Fibroblast of pulmonary artery (primary cell): ENCODE data around the gene MBD2.
"Not testable (repeated sequence)": the region's sequence is repeated elsewhere in the genome, so short reads cannot be mapped to it uniquely, and the experiment has no call there.

Experiments
- DNase-seq: peaks from one replicate; pipeline ENCODE4 v3.0.0-alpha.2; 2010; ENCODE audit warnings: low read depth
- H3K4me3 ChIP-seq: replicated peaks from 2 replicates; pipeline ENCODE4 v1.5.1; 2011; ENCODE audit warnings: low read depth, mild to moderate bottlenecking, control low read depth, low read length, moderate library complexity
- TF ChIP-seq, protein P1 (sequence below): IDR thresholded peaks from 2 replicates; pipeline ENCODE4 v1.5.1; 2011; ENCODE audit warnings: mild to moderate bottlenecking, control low read depth, low read length, inconsistent platforms; ENCODE audit errors: missing control alignments

MBD2 gene

DNA sequence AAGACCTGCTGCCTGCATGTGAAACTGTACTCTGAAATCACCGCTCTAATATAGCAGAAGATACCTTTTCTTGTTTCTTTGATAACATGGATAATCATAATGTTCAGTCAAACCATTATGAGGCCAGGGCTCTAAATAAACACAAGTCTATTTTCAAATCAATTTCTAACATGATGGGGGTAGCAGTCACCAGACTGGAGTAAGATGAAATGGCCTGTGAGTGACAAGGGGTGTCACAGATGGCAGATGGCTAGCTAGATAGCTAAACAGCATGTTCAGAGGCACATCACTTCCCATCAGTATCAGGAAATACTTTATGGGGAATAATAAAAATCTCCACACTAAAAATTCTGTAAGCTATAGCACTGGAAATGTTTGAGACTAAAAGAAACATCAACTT lies 14.0 kb downstream of the MBD2 start:
- TF ChIP-seq, protein P1, sequence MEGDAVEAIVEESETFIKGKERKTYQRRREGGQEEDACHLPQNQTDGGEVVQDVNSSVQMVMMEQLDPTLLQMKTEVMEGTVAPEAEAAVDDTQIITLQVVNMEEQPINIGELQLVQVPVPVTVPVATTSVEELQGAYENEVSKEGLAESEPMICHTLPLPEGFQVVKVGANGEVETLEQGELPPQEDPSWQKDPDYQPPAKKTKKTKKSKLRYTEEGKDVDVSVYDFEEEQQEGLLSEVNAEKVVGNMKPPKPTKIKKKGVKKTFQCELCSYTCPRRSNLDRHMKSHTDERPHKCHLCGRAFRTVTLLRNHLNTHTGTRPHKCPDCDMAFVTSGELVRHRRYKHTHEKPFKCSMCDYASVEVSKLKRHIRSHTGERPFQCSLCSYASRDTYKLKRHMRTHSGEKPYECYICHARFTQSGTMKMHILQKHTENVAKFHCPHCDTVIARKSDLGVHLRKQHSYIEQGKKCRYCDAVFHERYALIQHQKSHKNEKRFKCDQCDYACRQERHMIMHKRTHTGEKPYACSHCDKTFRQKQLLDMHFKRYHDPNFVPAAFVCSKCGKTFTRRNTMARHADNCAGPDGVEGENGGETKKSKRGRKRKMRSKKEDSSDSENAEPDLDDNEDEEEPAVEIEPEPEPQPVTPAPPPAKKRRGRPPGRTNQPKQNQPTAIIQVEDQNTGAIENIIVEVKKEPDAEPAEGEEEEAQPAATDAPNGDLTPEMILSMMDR, result no peak
- no peak for DNase-seq

DNA sequence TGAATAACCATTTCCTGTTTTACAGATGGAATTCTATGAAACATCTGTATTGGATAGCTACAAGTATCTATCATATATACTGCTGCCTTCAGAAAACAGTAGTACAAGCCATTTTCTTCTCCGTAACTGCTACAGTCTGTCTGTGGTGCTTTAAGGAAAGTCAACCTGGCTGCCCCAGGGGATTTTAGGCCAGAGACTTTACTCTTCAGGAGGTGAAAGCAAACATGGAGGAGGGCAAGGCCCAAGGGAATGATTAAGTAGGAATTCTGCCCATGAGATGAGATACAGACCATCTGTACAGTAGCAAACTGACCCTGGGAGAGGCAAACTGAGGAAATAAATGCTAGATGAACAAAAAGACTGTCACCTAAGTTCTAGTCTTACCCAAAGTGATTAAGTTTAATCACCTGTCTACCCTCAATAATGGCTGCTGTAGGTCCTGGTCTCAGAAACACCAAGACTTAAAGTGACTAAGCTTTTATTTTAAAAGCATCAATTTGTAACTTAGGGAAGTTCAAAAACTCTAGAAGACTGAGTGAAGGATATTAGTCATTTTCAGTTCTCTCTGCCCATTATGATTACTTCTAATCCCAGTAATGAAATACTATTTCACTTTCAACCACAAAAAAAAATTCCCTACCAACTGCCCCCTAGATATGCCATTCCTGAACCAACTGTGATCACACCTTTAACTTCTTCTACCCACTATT lies 14.8 kb downstream of the MBD2 start:
- DNase-seq, result no peak
- H3K4me3 ChIP-seq, result no peak overlapping the region
- TF ChIP-seq, protein P1, result no peak

More for the DNA sequence above, 14.0 kb downstream of the MBD2 start:
- H3K4me3 ChIP-seq, result no peak overlapping the region

DNA sequence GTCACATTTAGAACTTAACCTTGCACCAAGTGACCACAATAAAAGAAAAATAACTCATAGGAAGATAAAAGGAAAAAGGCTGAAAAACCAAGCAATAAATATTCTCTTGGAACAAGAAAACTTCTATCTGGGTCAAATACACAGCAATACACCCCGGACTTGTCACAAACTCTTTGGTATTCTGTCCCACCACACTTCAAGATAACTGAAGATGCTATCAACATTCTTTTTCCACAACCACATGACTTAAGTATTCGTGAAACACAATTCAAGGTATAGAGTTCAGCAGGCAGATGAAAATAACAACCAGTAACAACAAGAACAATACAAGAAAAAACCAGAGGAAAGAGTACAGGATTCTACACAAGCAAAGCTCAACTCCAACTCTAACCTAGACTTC lies 18.0 kb downstream of the MBD2 start:
- no peak overlapping the region for H3K4me3 ChIP-seq
- DNase-seq, result no peak
- TF ChIP-seq, protein P1, result no peak

DNA sequence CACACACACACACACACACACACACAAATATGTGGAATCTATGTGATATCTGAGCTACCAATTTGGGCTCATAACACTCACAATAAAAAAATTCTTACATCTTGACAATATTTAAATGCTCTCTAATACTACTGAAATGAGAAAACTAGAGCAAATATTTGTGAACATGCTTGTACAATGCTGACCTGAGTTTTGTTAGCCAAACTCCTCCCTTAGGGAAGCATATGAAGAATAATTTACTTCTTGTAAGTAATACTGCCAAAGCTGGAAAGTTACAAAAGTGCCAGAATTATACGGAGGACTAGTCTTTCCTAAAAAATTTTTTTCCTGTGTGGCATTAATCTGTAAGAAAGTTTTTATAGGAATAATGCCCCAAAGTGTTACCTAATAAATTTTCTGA lies 18.5 kb downstream of the MBD2 start:
- H3K4me3 ChIP-seq, result no peak overlapping the region
- TF ChIP-seq, protein P1, result no peak
- peak; percentile 22 for DNase-seq

DNA sequence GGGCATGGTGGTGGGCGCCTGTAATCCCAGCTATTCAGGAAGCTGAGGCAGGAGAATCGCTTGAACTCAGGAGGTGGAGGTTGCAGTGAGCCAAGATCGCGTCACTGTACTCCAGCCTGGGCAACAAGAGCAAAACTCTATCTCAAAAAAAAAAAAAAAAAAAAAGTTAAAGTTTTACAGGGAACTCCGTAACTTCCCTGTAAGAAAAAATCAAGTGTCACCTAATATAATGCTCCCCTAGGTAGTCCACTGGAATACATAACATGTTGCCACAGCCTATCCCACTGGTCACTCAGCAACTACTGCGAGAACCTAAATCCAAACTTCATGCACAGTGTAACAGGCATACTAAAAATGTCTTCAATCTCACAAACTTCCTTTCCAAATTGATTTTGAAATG lies 19.0 kb downstream of the MBD2 start:
- not testable (repeated sequence) for H3K4me3 ChIP-seq, DNase-seq

DNA sequence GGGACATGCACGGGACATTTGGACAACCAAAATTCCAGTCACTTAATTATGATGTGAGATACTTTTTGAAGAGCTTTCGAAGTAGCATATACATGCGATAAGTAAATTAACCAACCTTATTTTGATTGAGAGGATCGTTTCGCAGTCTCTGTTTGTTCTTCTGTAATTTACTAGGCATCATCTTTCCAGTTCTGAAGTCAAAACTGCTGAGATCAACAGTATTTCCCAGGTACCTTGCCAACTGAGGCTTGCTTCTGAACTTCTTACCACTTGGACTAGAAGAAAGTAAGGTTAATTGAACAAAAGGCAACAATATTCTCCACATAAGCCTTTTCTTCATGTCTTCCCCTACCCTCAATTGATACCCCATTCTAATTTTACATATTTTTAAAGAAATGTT lies 19.6 kb downstream of the MBD2 start:
- TF ChIP-seq, protein P1, result no peak
- no peak overlapping the region for H3K4me3 ChIP-seq
- DNase-seq, result no peak

DNA sequence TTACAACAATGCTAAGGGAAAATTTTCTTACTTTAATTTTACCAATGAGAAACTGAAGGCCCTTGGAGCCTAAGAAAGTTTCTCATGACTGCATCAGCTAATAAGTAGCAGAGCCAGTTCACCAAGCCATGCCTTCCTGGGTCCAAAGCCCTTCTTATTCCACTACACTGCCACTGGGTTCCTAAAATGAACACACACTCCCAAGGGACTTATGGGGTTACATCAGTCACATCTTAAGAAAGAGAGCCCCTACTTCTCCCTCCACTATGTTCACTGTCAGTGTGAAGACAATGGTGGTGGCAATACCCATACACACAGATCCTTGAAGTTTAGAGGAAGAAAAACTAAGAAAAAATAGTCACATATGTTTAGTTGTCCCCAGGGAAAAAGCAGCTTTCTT lies 20.6 kb downstream of the MBD2 start:
- DNase-seq, result no peak
- TF ChIP-seq, protein P1, result no peak
- no peak overlapping the region for H3K4me3 ChIP-seq
